Measurements from ENCODE around the gene CCNY.
"Not testable (repeated sequence)": the region's sequence is repeated elsewhere in the genome, so short reads cannot be mapped to it uniquely, and the experiment has no call there.

CCNY gene

DNA sequence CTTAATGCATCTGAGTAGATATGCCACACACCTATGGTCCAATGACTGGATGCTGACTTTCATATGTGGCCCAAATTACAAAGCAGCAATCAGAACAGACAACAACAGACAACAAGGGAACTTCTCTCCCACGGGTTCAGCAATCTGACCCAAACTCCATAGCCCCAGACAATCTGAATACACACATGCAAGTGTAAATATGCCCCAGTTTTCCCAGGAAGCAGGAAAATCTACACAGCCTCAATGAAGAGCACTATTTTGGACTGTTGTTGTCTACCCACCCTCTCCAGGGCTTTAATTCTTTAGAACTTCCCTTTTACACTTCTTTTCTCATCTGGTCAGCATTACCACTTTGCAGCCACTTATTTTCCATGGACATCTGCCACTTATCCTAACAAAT is 2.0 kb upstream of the CCNY start:
- no peak for DNase-seq

DNA sequence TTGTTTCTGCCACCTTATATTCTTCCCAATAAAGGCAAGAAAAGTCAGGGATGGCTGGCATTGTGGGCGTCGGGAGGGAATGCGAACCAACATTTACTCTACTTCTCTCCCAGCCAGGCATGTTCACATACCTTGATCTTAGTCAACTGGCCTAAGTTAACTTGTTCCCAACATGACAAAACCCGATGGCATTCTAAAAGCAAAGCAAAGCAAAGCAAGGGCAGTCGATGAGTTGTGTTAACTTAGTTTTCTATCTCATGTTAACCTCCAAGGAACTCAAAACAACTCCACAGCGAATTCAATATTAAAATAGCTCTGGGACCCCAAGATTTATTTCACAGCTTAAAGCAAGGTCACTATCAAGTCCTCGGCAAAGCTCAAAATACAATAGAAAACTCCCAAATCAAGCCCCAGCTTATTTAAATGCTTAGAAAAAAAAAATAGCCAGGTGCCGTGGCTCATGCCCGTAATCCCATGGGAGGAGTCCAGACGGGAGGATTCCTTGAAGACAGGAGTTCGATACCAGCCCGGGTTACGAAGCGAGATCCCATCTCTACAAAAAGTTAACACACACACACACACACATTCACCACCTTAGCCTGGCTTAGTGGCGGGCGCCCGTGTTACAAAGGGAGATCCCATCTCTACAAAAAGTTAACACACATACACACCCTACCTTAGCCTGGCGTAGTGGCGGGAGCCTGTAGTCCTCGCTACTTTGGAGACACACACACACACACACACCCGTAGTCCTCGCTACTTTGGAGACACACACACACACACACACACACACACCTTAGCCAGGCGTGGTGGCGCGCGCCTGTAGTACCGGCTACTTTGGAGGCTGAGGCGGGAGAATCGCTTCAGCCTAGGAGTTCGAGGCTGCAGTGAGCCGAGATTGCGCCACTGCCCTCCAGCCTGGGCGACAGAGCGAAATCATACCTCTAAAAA is 901 bp upstream of the CCNY start:
- peak; percentile 46 for DNase-seq

DNA sequence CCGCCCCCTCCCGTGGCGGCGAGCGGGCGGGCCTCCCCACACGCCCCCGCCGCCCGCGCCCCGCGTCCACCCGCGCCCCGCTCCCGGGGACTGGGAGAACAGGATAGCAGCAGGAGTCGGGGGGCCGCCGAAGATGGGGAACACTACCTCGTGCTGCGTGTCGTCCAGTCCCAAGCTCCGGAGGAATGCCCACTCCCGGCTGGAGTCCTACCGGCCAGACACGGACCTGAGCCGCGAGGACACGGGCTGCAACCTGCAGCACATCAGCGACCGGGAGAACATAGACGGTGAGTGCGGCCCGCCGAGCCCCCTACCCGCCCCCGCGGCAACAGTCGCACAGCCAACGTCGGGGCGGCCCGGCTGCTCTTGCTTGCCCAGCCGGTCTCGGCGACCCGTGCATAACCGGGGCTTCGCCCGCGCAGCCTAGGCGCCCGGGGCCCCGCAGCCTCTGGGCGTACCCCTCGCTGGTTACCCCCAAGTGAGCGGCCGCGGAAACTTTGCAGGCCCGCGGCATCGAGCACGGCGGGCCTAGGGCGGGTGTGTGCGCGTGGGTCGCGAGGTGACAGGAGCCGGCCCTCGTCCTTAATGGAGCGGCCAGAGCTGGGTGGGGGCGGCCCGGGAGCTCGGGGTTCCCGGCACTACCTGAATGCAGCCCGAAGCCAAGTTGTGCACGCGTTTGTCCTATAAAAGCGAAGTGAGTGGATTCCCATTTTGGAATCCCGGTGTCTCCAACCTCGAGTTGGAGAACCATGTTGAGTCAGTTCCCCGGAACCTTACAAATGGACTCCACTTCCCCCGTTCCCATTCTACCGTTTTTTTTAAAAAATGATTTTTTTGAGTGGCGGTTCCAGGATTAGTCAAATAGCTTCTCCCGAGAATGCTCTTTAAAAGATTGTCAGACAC is 863 bp downstream of the CCNY start:
- DNase-seq = peak; percentile 45

DNA sequence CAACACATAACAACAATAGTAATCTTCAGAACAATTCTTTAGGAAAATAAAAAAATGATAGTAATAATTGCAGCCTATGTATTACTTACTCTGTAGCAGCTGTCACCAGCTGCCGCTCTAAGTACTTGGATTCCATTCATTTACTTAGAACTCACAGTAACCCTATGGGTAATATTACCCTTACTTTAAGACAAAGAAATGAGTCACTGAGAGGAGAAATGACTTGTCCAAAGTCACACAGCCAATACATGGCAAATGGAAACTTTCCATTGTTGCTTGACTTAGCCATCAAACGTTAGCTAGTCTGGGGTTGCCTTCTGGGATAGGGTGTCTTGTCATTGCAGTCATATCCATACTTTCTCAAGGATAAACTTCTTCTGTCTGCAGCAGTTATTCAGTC is 3.6 kb downstream of the CCNY start:
- DNase-seq = no peak

DNA sequence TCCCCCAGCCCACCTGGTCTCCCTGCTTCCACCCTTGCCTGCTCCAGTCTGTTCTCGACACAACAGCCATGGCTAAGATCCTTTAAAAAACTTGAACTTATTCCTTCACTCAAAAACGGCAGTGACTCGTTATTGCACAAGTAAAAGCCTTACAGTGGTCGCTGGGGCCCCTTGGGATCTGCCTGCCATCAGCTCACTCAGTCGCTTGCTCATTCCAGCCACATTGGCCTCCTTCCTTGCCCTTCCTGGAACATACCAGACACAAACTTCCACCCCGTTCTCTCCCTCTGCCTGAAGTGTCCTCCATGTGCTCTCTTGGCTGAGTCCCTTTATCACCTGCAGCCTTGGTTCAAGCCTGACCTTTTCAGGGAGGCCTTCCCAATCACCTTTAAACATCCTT is 4.7 kb downstream of the CCNY start:
- DNase-seq = no peak

DNA sequence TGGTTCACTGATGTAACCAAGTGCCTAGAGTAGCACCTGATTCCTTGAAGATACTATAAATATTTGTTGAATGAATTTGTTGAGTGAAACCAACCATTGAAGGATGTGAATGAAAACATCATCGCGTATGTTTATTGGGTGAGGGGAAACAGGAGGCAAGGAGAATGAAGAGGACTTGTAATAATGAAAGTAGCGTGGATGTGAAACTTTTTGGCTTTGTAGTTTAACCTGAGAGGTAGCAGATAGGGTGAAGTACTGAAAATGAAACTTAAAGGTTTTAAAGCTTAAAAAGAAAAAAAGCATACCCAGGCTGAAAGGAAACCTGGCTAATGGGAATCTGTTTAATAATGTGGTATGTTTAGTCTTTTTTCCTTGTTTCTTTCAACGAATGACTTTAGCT is 5.2 kb downstream of the CCNY start:
- DNase-seq = no peak

DNA sequence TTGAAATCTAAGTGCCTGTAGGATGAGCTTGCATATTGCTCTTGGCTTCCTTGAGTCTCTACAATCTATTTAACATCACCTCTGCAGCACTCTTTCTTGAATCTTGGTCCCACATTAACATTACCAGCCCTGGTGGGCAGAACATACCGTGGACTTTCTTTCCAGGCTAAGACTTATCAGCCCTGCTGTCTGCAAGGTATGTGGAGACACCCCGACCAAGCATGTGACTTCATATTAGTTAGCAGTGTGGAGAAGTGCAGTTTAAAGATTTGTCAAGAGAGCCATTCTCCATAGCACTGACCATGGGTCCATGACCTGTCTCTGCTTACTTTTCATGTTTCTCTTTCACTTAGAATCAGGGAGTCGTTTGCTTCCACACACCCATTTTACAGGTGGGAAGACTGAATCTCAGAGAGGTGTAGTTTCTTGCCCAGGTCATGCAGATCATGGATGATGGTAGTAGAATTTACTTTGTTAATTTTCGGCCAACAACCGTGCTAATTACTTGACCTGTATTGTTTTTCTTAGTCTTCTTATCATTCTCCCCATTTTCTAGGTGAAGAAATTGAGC is 6.0 kb downstream of the CCNY start:
- no peak for DNase-seq

DNA sequence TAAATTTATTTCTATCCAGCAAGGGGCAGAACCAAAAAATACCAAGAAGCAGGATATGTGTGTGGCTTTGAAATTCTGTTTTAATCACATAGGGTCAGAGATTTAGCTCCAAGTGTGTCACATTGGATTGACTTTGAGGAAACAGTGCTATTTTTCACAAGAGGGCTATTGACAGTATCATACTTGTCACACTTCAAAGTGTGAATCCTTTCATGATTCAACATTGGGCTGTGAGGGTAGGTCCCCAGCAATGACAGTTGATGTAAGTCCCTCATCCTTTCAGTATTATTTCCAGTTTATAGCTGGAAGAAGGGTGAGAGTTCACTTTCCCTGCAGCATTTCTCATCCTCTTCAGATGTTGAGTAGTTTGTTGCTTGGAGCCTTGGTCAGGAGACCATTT is 7.4 kb downstream of the CCNY start:
- DNase-seq = no peak

DNA sequence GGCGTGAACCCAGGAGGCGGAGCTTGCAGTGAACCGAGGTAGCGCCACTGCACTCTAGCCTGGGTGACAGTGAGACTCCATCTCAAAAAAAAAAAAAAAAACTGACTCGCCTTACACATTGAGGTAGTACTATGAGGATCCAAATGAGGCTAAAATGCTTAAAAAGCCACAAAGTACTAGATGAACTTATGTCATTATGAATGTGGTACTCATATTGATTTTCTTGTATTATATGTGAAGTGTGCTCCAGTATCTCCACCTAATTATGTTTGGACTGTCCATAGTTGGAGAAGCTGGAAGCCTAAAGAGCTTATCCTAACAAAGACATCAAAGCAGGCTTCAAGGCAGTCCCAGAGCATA is 9.1 kb downstream of the CCNY start:
- DNase-seq = no peak

DNA sequence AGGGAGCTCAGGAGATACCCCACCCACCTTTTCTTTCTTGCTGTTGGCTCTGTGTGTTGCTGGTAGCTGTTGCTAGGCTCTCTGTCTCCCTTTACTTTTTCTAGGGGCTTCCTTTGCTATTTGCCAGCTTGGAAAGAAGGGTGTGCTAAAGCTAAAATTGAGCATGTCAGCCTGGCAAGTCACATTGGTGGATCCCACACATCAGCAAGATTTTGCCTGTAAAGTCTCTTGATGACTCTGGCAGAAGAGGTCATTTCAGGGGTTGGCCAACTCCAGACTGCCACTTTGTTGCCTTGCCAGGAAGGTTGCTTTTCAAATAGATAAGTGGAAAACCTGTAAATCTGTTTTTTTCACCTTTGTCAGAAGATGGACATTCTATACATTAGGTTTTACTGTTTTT is 9.9 kb downstream of the CCNY start:
- DNase-seq = no peak

DNA sequence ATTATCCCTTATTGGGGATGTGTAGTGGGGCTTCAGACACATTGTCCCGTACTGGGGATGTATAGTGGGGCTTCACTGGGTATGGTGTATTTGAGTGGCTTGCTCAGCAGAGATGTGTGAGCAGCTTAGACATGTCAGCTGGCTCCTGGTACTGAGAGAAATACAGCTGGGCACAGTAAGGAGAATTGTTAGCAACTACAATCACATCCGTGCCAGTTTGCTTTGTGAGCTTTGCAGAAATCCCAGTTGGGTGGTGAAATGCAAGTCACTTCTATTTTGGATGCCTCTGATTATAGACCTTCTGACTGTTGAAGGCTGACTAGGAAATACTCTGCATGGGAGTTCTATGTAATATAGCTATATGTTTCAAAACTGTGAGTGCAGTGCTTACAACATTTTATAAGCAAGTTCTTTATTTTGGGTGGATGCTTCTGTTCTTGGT is 10.8 kb downstream of the CCNY start:
- DNase-seq = no peak

DNA sequence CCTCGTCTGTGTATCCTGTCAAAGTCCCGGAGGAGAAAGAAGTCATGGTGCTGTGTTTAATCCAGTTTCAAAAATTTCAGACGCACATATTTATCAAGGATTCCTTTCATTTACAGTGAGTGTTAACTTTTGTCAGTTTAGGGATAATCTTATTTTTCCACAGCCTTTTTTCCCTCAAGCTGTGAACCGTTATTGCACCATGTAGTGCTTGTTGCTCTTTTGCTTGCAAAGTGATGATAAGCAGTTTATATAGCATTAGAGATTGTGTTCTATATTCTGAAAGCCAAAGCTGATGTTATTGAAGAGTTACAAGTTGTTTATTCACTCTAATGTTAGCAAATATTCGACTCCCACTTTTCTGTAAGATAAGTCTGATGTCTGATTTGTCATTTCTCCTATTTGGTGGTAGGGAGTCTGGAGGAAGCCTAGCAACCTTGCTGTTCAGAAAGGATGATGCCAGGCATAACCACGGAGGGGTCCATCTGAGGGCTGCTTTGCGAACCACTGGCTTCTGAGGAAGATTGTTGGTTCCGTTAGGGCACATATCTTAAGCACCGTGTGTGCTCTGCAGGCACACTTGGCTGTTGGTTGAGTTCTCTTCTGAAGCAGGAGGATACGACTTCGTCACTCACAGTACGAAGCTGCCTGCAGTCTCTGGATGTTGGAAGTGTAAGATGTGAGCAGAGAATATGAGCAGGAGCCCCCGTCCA is 11.7 kb downstream of the CCNY start:
- no peak for DNase-seq

DNA sequence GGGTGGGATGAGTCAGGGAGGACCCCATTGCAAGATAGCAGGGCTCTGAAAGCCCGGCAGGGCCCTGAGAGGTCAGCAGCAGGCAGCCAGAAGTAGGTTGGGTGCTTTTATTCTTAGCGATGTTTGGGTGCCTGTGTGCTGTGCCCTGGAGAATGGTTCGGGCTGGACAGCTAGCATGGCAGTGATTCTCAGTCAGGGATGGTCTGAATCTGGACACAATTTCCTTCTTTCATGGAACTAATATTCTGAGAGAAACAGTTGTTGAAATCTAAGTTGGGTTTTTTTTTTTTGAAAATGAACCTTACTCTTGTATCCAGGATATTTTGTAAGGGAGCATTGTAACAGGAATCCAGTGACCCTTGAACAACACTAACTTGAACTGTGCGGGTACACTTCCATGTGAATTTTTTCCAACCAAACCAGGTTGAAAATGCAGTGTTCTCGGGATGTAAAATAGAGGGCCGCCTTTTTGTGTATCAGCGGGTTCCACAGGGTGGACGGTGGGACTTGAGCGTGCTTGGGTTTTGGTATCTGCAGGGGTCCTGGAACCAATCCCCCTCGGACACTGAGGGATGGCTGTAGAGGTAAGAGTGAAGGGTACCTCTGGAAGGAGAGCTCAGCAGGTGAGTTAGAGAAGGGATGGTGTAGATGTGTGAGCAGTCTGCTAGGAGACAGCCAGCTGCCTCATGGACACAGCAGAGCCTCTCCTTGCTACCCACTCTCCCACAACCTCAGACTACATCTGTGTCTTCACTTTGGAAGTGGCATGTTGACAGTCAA is 12.5 kb downstream of the CCNY start:
- DNase-seq = no peak

DNA sequence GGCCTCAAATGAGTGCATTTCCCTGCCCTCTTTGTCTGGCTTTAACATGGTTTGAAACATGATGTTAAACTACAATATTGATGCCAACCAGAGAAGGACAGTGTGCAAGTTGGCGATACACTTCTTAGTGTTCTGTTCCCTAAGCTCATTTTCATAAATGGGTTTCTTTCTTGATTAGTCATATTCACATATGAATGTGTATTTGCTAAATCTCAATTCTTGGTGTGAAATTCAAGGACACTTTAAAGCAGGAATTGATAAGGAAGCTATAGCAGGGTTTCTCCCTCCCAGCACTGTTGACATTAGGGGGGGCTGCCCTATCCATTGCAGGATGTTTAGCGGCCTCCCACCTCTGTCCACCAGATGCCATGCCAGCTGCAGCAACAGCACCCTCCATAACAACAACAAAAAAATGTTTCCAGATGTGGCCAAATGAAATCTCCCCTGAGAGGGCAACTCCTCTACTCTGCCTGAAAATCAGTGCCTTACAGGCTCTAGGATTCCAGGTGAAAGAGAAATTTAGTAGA is 13.1 kb downstream of the CCNY start:
- no peak for DNase-seq

DNA sequence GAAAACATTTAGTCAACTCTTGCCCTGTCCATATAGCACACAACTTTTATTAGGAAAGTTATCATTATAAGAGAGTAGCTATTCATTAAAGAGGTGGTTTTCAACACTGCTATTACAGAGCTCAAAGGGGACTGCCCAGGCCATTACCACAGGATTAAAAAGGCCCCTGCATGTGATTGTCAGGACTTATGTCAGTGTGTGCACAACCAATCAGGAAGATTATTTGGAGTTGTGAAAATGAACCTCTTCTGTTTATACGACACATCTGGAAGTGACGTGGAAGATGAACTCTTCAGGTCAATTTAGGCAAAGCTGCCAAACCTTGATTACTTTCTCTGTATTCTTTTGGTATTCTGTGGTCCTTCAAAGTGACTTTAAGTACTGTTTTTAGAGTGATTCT is 14.7 kb downstream of the CCNY start:
- DNase-seq = peak; percentile 15

DNA sequence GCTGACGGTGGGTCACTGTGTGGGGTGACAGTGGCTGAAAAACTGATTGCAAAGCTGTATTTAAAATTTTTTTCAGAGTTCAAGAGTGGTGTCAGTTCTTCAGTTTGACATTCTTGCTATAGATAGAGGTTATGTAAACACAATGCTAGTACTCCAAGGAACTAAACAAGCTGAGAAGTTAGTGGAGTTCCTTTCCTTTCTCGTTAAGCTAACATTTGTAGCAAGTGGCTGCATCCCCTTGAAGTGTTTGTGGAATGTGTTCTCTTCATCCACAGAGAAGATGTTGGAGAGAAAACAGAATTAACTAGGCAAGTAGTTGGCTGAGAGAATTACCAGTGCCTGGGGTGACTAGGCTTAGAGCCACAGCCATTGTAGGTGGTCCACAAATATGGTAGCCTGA is 15.8 kb downstream of the CCNY start:
- no peak for DNase-seq

DNA sequence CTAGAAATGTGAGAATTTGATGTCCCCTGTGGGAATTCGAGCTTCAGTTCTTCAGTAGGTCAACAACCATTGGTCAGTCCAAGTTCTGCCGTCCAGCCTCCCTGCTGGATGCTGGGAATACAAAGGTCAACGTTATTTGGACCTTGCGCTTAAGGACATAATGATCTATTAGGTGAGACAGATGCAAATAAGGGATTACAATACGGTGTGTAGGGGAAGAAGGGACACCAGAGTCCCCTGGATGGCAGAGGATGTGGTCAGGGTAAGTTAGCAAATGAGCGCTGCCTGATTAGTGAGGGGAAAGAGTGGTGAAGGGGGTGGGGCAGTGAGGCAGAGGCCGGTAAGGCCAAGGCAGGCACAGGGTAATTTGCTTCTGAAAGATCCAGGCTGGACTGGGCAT is 16.2 kb downstream of the CCNY start:
- no peak for DNase-seq

DNA sequence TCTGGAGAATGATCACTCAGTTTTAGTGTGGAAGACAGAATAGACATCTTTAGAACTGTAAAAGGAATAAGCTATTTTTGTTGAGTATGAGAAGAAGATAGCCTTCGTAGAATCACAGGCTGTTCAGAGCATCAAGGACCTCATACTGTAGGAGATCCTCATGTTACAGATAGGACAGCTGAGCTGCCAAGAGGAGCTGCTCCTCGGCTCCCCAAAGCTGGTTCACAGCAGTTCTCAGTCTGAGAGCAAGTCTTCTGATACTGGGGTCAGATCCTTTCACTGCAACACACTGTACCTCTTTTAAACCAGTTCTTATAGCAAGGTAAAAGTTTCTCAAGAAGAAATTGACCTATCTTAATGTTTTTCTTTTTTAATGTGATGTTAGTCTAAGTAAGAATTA is 17.1 kb downstream of the CCNY start:
- DNase-seq = no peak

DNA sequence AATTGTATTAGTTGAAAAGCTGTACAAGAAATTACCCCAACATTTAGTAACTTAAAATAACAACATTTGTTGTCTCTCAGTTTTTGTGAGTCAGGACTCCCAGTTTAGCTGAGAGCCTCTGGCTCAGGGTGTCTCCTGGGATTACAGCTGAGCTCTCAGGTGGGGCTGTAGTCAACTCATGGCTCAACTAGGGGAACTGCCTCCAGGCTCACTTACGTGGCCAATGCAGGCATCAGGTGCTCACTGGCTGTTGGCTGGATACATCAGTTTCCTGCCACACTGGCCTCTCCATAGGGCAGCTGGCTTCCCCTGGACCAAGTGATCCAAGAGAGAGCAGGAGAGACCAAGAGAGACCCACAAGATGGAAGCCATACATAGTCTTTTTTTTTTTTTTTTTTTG is 17.5 kb downstream of the CCNY start:
- DNase-seq = no peak

DNA sequence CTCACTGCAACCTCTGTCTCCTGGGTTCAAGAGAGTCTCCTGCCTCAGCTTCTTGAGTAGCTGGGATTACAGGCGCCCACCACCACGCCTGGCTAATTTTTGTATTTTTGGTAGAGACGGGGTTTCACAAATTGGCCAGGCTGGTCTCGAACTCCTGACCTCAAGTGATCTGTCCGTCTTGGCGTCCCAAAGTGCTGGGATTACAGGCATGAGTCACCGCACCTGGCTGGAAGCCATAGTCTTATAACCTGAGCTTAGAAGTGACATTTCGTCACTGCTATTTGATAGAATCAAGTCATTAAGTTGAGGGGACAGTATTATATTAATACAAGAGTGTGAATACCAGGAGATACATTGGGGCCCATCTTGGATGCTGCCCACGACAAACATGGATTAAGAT is 17.9 kb downstream of the CCNY start:
- not testable (repeated sequence) for DNase-seq

DNA sequence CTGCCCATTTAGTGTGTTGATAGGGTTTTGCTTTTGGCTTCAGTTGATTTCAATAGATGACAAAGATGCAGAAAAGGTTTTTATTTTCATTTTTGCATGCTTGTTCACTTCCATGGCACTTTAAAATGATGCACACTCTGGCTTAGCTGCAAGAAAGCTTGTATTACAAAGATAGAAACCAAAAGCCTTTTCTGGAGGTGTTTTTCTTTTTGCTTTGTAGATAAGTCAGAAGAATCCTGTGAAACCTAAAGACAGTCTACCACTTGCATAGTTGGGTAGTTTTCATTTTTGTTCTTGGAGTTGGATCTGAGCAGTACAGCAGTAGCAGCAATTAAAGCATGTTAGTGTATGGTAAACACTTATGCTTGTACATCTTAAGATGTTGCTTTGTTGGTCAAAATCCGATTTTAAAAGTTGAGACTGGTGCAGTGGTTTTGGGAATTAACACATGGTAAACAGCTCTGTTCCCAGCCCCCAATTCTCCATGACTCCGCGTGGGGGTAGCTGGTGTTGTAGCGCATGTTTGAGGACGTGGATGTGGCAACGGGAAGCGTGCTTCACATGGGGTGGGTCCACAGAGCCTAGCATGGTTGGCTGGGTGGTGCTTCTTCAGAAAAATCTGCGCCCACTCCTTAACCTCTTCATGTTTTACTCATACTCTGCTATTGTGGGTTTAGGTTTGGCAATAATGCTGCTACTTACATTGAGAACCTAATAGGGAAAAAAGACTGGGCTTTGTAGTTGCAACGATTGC is 19.8 kb downstream of the CCNY start:
- DNase-seq = no peak

Measured in NCI-H82 (cell line).